ENCODE measurements around the gene DNAJC18.
"Not testable (repeated sequence)": the region's sequence is repeated elsewhere in the genome, so short reads cannot be mapped to it uniquely, and the experiment has no call there.

Gene DNAJC18

DNA sequence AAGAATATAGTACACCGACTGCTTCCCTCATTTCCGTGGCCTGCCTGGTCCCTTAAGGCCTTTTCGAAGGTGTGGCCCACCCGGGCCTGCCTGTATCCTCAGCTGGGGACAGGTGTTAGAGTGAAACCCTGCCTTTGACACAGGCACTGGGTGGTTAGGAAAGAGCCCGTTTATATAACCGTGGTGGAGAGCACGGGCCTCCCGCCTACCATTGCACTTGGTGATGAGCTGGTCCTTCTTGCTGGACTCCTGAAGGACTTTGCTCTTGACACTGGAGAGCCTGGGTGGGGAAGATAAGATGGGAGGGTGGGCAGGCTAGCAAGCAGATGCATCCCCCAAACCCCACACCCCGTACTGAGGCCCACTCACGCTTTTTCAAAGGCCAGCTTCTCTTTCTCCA, 37.8 kb downstream of the DNAJC18 start:
- DNase-seq: no peak

DNA sequence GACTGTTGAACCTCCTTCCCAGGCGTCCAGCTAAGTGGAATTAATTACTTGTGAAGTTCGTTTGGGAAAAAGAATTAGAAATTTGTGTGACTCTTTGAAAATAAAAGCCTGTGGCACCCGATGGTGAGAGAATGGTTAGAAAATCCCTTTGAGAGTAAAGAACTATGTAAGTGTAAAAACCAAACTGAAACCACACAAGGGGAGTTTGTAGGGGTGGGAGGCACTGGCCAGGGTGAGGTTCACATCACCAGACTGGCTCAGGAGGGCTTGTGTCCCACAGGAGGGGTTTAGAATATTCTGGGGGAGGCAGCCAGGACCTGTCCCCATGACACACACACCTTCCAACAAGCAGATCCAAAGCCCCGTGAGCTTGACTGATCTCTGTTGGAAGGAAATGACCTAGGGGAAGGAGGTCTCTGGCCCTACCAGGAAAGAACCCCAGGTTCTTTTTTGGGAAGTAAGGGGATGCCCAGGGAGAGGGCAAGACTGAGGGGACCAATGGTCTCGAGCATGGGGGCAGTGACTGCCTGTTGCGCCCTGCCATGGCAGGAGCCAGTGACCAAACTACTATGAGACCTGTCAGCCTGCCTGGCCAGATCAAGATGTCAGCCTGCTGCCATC, 39.7 kb downstream of the DNAJC18 start:
- DNase-seq: no peak

DNA sequence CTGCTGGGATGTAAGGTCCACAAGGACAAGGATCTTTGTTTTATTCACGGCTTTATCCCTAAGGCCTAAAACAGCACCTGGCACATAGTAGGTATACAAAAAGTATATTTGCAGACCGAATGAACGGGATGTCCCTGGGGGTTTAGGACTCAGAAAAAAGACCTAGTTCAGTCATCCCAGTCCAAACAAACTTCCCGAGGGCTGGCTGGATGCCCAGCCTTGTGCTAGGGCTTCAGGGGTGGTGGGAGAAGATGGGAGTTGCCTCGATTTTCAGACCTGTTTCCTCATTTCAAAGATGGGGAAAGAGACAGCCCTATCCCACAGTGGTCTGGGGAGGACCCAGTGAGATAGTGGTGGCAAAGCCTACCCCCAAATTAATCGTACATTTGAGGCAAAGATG, 41.4 kb downstream of the DNAJC18 start:
- DNase-seq: no peak

DNA sequence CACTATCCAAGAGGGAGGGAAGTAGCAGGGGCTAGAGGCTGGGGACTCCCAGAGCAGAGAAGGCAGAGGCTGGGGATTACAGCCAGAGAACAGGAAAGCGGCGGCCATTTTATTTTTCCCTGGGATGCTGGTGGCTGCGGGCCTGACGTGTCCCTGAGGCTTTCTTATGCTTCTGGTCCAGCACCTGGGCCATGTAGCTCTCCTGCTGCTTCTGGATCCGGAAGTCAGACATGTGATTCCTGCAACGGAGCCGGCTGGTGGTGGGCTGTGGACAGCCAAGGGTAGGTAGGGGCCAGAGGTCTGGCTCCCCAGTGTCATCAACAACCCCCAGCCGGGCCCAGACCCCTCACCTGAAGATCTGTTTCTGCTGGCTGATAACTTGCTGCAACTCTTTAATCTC, 42.6 kb downstream of the DNAJC18 start:
- no peak for DNase-seq

DNA sequence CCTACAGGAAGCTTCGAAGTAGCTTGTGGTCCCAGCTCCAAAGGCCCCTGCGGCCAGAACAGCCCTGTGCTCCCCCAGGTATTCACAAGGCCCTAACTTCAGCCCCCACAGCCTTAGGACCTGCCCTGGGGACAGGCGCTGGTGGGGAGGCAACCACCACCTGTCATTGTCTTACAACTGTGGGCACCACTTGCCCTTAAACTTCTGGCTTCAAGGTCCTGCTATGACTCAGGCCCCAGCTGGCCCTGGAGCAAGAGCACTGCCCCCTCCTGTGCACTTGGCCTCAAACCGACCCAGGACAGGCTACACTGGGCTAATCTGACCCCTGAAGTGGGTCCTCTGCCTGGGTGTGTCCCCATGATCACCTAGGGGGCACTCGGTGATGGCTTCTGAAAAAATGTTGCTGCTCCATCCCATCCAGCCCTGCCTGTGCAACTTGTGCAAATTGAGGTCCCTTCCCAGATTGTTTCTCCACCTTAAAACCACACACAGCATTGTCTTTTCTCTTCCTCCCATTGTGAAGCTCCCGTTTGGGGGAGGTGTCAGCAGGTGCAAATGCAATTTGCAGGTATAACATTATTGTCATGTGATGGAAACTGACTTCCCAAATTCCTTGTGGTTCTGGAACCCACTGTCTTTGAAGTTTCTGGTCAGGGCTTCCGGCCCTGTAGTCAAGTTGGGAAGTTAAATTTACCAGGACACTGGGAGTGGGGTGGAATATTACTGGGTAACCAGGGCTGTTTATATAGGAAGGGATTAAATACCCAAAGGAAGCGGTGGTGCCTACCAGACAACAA, 43.3 kb downstream of the DNAJC18 start:
- no peak for DNase-seq

DNA sequence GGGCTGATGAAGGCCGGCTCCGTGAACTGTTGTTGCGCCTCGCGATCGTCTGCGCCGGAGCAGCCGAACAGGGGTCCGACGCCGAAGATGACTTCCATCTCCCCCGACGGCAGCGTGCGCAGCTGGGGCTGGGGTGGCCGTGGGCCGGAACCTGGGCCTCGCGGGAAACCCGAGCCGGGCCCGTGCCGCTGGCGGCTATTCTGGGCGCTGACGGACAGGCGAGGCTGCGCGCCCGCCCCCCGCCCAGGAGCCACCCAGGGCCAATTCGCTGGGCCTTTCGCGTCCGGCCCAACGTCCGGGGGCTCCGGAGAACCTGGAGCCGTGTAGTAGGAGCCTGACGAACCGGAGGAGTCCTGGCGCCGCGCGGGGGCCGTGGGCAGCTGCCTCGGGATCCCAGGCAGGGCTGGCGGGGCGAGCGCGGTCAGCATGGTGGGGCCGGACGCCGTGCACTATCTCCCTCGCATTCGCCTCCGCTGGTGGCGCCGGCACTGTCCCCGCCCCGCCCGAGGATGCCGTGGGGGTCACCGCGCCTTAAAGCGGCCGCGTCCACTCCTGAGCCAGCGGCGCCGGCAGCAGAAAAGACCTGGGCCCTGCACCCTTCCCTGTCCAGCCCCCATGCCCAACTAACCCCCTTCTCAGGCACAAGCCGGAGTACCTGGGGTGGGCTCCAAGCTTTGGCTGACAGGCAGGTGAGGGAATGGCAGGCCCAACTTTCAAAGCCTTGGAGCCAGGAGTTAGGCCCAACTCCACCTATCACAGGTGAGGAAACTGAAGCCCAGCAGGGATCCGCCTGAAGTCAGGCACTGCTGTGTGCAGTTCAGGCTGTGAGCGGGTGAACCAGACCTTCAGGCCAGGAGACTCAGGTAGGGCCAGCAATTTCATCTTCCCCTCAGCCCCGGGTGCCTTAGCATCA, 44.4 kb downstream of the DNAJC18 start, which contains the start of gene PROB1:
Gene PROB1, minus strand, starts transcription at position 451 of the 913 bp plus-strand sequence. Its CDS starts 23 bp downstream, at position 428.
- DNase-seq: no peak

DNA sequence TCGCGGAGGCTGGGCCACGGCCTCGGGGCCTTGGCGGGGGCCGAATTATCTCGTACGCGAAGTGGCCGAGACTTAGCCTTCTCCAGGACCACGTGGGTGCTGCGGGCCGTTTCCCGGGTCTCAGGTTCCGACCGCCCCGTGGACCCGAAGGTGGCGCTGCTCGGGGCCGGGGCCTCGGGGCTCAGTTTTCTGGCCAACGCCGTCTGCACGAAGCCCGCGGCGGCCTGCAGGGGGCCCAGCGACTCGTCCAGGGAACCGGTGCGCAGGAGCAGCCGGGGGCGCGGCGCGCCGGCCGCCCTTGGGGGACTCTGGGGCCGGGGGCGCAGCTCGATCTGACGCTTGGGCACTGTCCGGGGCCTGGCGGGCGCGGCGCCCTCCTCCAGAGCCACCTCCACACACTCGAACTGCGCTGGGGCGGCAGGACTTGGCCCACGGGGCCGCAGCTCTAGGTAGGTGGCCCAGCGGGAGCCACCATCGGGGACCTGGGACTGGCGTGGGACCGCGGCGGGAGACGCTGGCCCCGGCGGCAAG, 45.1 kb downstream of the DNAJC18 start:
- DNase-seq: no peak

DNA sequence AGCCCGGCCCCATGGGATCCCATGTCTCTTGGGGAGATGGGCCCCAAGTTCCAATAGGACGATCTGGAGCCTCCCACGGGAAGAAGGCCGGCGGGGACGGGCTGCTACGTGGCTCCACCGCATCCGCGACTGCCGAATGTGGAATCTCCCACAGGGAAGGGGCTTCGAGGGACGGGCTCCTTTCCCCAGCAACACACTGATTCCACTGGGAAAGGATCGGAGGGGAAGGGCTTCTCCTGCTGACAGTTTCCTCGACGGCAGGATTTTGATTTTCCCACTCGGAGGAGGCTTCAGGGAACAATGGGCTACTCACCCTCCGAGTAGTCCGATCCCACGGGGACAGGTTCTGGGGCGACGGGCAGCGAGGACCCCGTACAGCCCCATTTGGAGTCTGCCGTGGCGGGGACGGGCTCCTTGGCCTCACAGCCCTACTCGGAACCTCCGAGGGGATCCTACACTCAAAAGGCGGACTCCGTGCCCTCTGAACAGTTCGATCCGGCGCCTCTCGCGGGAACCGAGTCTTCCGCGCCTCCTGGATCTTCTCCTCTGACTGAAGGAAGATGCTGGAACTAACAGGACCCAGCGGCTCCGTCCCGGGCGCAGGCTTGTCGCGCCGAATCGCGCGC, 45.7 kb downstream of the DNAJC18 start:
- DNase-seq: no peak

DNA sequence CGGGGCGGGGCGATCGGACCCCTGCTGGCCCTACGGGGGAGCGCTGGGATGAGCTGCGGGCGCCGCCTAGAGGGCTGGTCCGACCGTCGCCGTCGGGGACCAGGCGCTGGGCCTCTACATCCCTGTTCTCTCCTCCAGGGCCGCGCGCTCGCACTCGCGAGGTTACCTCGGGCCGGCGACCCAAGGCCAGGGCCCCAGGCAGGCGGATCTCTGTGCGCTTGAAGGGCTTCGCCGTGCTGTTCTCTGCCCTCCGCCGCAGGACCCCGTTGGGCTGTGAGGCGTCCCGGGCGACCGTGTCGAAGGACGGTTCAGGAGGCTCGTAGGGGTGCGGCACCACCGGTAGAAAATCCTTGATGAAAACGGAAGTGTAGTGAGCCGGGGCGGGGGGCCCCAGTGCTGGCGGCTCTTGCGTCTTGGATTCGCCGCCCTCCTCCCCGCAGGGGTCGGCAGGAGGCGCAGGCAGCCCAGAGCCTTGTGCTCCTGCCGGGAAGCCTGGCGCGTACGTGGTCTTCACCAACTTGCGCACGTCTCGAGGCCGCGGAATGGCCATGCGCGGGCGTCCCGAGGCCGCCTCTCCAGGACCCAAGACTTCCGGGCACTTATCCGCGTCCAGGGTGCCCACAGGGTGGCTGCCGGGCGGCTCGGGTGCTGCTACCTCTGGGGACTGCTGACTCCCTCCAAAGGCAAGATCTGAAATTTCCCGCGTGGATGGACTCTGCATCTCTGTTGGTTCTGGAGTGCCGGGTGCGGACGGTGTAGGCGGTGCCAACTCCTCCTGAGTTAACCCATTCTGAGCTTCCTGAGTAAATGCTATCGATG, 46.4 kb downstream of the DNAJC18 start:
- no peak for DNase-seq

DNA sequence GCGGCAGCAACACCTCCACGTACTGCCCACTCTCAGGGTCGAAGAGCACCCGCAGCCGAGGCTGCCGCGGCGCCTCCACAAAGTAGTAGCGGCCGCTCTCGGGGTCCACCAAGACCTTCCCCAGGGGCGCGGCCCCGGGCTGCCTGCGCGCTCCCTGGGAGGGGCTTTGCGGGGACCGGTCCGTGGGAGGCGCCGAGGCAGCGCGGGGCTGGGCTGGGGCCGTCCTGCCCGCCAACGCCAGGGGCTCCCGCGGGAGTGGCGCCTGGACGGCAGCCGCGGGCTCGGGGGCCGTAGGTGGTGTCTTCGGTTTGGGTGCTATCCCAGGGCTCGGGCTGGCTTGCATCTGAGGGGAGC, 47.0 kb downstream of the DNAJC18 start:
- DNase-seq: no peak

DNA sequence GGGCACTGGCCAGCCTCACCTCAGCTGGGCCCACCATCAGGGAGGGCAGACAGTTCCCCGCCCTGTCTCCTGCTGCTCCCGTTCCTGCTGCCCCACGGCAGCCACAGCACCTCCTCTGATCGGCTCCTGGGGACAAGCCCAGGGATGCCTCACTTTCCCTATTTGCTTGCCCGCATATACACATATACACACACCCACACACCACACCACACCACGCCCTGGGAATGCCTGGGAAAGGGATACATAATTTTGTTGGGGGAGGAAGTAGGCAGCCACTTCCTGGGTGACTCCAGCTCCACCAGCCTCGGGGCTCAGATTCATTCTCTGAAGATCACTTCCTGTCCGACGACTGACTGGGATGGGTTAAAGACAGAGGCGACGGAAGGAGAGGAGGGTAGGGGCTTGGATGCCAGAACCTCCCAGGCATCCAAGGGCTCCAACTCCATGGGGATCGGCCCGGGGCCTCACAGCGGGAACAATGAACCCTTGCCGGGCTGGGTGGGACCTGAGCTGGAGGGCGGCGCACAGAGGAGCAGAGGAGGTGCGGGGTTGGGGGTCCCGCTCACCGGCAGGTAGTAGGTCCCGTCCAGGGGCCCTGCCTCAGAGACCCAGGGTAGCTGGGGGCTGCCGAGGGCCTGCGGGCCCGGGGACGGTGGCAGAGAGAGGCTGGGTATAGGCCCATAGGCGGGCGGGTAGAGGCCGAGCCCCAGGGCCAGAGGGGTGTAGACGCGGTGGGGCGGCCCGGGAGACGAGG, 47.6 kb downstream of the DNAJC18 start:
- DNase-seq: no peak

DNA sequence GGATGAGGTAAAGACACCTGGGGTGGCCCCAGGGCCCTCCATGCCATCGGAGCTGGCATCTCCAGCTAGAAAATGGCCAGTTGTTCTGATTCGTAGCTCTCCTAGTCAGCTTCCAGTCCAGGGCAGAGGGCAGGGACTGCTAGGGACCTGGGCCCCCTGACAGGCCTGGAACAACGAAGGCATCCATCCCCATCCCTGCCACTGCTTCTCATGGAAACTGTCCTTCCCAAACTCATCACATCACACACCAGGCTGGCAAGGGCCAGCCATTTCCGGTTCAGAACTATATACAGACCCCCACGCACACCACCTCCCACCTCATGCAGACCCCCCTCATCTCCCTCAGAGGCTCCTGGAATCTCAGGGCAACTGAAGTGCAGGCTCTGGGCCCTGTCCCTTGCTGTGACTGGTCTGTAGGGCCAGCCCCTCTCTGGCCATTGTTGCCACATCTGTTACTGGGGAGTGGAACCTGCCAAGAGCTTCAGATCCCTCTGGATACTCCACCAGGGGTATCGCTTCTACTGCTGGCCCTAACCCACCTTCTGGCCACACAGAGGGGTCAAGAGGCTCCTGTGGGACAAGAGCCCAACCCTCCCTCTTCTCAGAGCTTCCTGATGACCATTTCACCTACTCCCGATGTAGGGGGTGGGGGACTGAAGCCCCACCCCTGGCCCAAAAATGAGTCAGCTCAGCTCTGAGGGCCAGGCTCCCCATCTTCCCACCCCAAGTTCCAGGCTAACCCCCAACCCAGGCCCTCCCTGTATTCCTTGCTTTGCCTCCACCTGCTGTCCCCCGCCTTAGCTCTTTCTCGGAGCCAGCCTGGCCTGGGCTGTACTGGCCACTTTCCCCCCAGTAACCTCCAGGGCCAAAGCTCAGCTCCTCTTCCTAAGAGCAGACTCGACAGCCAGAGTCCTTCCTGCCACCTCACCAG, 48.4 kb downstream of the DNAJC18 start:
- no peak for DNase-seq

DNA sequence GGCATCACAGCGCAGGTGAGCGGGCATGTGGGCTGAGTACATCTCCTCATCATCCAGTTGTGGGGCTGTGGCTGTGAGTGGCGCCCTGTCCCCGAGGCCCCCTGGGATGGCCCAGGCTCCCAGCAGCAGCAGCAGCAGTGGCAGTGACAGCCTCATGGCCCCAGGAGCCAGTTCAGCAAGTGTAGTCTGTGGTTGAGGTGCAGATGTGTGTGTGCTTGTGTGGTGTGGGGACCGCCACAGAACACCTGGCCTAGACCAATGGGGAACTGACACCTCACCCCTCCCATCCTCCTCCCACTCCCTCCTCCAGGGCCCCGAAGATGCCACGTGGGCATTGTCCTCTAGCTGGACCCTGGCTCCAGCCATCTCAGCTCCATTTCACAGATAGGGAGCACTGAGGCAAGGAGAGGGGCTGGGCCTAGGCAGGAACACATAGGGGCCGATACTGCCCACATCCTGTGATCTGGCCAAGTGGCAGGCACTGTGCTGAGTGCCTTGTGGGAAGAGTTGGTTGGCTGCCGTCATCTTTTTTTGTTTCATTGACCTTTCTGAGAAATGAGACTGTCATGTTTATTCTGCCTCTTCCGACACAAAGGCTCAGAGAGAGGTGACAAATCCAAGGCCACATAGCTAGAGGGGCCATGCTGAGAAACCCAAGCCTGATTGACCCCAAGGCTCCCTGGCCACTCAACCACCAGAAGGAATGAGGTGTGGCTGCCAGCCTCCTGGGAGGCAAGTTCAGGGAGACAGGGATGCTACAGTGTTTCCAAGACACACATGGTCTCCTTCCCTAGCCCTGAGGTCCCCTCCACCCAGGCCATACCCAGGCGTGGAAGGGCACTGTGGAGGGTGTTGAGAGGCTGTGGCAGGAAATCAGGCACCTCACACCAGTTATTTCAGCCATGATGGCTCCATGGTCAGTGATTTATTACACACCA, 49.4 kb downstream of the DNAJC18 start, which contains the start of gene MZB1:
Gene MZB1, minus strand, starts transcription at position 213 of the 938 bp plus-strand sequence. Its CDS starts 57 bp downstream, at position 156.
- DNase-seq: no peak

DNA sequence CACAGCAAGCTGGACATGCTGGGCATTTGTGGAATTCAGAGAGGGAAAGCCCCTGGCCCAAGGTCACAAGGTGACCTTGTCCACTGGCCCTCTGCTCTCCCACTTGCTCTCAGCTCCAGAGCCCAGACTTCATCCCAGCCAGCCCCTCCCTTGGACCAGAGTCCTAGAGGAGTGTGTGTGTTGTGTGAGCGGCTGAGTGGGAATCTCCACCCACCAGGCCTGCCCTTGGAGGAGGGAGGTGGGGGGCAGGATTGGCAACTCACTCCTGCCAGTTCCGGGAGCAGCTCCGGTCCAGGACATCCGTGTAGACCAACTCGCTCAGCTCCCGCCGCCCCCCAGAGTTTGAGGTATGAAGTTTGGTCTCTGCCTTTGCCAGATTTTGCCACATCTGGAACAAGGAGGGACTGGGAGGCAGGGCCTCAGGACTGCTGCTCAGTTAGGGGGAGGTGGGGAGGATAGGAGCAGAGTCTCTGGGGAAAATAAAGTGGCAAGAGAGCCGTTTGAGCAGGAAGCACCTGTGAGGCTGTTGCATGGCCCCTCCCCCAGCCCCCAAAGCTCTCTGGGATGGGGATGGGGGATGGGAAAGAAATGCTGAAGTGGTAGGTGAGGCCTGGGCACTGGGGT, 51.0 kb downstream of the DNAJC18 start:
- no peak for DNase-seq

DNA sequence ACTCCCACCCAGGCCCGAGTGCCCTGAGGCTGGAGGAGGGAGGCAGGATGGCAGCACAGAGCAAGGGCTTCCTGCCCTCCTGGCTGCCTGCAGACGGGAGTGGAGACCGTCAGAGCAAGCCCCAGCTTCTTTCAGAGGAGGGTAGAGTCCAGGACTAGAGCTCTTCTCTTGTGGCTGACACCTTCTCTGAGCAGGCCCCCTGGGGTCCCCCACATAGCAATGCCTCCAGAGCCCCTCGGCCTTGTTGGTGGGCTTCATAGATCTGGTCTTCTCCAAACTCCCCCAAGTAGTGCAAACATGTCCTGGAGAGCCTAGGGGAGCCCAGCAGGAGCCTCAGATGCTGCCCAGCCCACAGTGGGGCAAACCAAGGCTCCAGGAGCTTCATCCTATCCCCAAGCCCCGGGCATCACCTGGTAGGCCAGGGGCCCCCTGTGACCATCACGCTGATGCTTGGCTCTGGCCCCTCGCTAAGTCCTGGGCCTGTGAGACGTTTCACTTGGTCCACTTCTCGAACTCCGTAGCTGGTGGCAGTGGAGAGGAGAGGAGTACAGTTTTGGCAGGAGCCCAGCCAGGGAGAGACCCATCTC, 51.6 kb downstream of the DNAJC18 start:
- DNase-seq: no peak

DNA sequence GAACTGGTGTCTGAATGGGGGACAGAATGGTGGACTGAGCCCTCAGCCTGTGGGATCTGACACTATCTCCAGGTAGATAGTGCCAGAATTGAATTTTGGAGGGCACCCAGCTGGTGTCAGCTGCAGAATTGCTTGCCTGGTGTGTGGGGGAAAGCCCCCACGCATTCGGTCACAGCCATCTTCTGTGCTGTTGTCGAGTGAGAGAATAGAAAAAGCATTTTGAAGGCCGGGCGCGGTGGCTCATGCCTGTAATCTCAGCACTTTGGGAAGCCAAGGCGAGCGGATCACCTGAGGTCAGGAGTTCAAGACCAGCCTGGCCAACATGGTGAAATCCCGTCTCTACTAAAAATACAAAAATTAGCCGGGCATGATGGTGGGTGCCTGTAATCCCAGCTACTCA, 52.4 kb downstream of the DNAJC18 start:
- not testable (repeated sequence) for DNase-seq

DNA sequence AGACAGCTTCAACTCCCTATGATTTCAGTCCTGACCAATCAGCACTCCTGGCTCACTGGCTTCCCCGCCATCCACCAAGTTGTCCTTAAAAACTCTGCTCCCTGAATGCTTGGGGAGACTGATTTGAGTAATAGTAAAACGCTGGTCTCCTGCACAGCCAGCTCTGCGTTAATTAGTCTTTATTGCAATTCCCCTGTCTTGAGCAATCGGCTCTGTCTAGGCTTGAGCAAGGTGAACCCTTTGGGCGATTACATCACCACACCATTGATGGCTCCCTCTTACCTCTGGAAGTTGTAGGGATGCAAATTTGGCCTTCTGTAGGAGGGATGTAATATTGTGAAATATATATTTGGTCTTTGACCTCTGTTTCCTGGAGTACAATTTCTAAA, 53.3 kb downstream of the DNAJC18 start:
- no peak for DNase-seq

Measured in SIG-M5 (cell line).